HTERT RPE-1 (cell line): Measurements from ENCODE around the gene ZNF516.

ENCODE experiments used
- in situ Hi-C: fragments of 300-500 bp; cut with MboI; formaldehyde crosslinking; loops from 4 replicates; pipeline ENCODE4 v1.14.3; 2020; ENCODE audit warnings: low sequenced_read_pairs

Gene ZNF516

DNA sequence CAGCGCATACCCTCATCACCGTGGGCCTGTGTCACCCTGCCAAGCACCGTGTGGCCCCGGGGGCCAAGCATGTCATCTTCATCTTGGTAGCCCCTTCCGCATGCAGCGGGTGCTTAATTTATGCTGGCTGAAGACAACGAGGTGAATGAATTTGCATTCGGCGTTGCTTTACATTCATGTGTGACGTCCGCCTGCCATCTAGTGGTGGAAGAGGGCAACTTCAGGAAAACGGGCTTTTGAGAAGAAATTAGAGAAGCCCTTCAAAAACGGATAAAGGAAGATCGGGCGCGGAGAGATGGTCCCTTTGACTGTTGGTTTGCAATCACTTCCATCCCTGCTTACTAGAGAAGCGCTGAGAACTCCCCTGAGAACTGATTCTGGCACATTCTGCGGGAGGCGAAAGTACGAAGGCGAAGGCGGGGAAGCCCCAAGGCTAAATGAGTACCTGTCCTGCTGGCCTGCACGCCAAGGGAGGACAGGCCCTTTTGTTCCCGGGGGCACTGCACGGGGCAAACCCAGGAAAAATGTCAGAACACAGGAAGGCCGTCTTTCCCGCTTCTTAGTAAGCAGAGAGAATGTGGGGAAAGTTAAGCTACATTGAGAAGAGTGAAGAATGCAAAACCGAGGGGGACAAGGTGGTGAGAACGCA lies 145.9 kb downstream of the ZNF516 start:
- in situ Hi-C loops, result no loop called here

DNA sequence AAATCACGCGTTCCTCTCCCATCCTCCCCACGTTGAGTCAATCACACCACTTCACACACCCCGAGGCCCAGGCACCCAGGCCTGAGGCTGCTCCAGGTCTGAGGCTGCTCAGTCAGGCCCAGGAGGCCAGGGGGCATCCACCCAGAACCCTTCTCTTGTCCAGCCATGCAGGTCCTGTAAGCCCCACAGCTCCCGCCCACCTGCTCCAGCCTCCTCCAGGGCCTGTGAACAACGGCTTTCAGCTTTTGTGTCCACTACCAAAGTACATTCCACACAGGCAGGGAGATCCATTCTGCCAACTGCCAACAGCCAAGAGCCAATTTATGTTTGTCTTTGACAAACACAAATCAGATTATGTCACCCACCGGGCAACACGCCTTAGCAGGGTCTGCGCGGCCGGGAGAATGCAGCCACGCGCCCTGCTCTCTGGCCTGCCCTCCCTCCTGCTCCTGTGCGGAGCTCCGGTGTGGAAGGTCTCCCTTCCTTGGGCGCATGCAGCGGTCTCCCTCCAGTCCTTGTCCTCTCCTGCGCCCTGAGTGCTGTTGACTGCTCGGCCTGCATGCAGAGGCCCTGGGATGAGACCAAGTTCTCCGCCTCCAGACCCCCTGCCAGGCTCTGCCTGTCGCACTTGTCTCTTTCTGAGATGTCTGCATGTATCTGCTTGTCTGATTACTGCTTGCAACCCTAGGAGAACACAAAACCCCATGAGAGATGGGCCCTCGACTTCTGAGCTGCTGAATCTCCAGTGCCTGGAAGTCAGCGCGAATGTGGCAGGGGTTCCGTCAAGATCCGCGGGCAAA lies 146.6 kb downstream of the ZNF516 start:
- in situ Hi-C loops, result no loop called here

DNA sequence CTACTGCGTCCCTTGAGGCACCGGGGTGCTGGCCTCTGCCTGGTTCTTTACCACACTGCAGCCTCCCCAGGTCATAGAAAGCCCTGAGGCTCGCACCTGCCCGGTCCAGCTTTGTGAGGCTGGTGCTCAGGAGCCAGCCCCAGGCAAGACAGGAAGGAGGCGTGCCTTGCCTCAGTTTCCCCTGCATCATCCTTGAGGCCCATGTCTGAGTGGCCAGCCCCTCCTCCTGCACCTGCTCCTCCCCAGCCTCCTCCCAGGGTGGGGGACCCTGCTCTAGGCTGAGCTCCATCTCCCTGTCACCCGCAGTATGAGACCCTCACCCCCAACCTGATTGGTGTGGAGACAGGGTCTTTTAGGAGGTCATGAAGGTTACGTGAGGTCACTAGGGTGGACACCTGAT lies 147.7 kb downstream of the ZNF516 start:
- in situ Hi-C loops, result no loop called here

DNA sequence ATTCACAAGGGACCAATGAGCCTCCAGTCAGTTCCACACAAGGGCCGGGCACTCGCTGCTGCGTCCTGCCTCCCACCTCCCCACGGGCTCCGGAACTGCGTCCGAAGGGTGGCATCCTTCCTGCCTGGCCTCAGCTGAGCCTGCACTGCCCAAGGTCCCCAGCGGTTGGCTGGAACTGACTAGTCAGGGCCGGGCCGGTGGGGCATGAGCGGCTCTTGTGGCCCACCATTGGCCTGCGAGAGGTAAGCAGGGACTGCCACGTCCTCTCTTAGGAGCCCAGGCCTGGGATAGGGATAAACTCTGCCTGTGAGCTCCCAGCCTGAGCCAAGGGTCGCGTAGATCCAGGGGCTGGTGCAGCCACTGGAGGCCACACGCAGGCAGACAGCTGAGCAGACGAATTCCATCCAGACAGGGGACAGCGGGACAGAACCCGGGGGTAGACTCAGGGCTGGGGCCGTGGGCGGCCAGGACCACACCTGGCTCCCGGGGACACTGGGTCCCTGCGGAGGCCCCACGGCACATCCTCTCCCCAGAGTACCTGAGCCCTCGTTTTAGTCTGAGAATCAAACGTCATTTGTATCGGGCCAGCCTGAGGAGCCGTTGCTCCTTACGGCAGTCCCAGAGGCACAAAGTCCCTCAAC lies 148.4 kb downstream of the ZNF516 start:
- in situ Hi-C loops, result no loop called here

DNA sequence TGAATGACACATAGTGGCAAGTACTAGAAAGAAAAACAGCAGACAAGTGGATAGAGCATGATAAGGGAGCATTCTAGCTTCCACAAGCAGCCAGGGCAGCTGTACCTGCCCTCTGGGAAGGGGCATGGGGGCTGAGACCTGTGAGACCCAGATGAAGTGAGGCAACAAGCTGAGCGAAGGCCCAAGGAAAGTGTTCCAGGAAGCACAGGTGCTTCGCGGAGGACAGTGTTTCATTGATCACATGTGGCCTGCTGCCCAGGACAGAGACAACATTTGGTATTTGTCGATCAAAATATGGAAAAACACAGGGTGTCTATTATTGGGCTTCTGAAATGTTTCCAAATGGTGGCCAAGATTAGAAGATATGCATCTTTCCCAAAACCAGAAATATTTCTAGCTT lies 149.1 kb downstream of the ZNF516 start:
- in situ Hi-C loops, result no loop called here

DNA sequence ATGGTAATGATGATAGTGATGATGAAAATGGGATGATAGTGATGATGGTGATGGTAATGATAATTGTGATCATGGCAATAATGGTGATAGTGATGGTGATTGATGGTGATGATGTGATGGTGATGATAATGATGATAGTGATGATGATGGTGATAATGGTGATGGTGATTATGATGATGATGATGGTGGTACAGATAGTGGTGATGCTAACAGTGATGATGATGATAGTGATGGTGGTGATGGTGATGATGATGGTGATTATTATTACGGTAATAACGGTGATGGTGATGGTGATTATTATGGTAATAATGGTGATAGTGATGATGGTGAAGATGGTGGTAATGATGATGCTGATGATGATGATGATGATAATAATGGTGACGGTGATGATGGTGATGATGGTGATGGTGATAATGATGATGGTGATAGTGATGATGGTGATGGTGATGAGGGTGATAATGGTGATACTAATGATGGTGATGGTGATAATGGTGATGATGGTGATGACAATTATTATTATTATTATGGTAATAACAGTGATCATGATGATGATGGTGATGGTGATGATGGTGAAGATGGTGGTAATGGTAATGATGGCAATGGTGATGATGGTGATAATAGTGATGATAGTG lies 151.0 kb downstream of the ZNF516 start:
- in situ Hi-C loops, result no loop called here

DNA sequence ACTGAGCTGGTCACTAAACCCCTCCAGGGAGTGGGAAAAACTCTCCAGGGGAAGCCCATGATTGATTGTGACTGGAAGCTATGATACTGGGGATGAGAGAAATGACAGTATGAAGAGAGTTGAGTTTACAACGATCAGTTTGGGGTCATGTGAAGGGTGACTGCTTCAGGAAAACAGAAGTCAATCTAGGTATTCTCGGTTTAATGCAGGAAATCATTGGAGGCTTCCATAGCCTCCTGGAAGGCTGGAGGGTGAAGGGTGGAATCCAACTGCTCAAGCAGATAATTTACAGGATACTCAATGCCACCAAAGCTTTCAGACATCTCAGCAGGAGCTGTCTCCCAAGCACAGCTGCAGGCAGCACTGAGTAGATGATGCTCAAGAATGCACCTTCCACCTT lies 154.6 kb downstream of the ZNF516 start:
- in situ Hi-C loops, result no loop called here

DNA sequence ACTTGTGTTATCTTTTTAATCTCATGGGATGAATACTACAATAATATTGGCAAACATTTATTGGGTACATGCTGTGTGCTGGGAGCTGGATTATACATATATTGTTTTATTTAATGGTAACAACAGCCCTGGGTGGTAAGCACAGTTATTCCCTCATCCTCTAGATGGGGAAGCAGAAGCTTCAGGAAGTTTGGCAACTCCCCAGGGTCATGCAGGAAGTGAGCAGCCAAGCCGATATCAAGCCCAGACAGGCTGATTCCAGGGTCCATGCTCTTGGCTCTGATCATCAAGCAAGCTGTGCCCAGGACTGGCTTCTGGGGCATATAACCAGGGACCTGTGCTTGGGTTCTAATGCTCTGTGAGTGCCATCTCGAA lies 155.8 kb downstream of the ZNF516 start:
- in situ Hi-C loops, result no loop called here

DNA sequence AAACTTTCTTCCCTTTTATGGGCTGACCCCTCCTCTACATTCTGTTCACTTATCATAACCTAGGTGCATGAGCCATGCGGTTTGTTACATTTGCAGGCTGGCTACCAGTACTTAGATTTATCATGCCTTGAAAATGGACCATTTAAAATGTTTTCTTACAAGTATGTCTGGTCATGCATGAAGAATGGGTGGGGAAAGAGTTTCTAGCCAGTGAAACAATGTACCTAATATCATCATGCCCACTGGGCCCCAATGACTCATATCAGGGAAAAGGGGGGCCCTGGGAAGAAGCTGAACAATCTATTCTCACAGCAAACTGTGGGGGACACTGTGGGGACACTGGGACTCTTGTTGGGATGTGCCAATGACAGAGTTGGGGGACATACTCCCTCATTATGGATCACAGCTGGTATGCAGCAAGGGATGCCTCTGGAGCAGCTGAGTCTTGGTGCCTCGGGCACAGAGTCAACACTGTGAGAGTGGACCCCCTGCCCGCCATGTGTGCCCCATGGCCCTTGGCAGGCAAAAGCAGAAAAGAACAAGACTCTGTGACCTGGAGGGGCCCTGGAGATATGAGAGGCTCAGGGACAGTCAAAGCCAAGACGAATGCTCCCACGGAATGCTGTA lies 156.3 kb downstream of the ZNF516 start:
- in situ Hi-C loops, result no loop called here

DNA sequence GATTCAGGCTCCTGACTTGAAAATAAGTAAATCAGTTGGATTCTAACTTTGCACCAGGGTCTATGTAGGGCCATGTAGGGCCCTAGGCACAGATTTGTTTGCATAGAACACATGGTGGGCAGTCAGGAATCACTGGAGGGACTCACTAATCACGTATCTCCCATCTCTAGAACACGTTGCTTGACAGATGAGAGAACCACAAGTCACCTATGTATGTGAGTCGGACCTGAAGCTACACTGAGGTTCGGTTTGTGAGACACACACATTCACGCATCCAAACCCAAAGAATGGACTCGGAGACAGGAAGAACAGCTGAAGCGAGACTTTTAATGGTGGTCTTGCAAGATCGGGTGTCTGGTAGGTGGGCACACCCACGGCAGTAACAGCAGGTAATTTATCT lies 157.0 kb downstream of the ZNF516 start:
- in situ Hi-C loops, result no loop called here

DNA sequence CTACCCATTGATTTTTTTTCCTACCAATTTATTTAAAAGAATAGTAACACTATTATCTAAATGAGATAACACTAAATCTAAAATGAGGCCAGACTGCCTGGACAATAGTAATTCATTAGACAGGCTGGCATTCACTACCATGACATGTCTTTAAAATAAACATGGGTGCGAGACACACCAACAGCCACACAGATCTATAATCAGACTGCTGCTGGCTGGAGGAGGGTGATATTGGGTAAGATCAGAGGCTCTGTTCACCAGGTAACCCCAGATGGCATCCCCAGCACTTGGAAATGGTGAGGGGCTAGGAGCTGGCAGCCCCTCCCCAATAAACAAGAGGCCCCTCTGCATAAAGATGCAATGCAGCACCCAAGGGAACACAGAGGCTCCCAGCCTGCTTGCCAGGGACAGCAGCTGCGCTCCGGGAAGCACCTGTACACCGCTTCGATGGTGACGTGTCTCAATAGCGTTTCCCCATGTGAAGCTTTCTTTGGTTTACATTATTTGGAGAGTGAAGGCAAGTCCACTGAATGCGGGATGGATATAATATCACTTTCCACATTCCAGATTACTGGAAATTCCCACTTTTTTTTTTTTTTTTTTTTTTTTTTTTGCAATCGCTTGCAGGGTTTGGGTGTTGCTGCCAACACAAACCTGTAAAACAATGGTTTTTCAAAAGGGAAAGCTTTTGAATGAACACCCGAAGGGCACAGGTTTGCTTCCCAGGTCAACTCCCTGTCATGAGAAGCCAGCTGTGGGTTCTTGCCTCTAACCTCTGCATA lies 159.0 kb downstream of the ZNF516 start:
- in situ Hi-C loops, result no loop called here

DNA sequence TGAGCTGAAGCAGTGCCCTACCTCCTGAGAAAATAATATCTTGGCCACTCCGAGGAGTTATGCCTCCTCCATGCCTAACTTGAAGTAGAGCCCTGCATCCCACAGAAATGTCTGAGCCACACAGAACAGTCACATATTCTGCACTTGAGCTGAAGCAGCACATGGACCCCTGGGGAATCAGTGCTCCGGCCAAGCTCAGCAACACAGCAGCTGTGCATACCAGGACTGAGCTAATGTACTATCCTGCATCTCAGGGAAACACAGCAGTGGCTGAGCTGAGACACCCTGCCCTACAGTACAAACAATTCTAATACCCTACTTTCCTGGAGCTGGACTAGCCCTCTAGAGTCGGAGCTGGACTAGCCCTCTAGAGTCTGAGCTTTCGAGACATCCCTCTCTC lies 166.9 kb downstream of the ZNF516 start:
- in situ Hi-C loops, result no loop called here

DNA sequence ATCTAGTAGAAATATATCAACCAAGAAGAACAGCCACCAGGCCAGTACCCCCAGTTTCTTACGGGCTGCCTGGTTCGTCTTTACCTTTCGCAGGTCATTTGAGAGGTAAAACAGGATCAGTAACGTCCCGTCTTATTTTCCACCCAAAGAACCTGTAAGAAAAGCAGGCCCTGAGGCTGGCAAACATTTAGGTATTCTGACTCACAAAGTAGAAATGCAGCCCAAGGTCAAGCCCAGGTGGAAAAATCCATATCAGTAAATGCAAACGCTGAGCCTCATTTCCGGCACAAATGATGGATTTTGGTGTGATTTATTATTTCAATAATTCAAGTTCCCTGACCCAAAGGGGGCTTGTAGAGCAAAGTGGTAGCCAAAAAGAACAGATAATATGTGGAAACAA lies 171.2 kb downstream of the ZNF516 start:
- in situ Hi-C loops, result no loop called here

DNA sequence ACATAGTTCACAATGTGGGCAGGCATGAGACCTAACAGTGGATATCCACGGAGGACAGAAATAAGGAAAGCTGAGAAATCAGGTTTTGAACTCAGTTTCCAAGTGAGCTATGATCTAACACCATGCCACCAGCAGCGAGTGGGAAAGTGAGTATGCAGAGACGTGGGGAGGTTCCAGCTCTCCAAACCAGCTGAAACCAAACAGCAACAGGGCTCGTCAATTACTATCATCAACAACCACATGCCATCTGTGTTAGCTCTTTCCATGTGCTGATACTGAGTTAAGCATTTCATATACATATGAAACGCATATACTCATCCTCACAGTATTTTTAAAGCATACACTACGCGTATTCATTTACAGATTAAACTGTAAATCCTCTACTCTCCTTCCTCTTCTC lies 172.4 kb downstream of the ZNF516 start:
- in situ Hi-C loops, result no loop called here

DNA sequence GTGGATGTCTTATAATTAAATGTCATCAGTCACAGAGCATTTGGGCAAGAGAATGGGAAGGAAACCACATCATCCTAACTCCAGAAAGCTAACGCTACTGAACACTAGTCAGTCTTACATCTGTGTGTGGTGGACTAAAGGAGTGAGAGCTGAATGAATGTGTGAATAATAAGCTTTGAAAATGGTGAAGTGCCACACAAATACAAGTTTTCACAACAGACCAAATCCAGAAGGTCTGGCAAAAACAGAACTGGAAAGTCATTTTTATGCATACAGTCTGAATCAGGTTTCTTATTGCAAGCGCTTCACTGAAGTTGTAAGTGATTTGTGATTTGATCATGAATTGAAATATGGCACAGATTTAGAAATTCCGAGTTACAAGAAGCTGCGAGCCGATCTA lies 175.7 kb downstream of the ZNF516 start:
- in situ Hi-C loops, result no loop called here

DNA sequence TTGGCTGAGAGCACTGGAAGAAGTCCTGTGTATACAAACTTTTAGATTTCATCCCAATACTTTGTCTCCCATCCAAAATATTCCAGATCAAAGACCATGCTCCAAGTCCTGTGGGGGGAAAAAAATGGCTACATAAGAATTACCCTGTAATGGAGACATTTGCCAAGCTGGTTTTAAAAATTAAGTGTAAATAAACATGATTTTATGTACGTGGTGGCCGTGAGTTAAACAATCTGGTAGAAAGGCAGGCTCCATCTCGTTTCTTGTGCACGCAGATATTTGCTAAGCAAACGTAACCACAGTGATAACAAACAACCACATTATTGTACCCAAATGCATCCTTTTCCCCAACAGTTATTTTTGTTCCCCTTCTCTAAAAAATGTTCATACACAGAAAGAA lies 176.4 kb downstream of the ZNF516 start:
- in situ Hi-C loops, result no loop called here

DNA sequence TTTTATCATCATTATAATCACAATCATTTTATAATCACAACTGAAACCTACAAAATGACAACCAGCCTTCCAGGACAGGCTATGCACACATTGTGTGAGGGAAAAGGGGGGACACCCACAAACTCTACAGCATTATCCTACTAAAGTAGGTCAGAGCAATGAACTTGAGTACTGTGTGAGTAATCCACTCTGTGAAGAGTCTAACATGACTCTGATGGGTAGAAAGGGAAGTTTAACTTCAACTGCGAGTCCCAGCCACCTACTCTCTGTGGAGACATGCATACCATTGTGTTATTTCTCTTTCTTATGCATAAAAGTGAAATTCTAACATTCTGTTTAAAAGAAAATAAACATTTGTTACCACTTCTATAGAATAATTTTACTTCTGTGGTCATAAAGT lies 177.9 kb downstream of the ZNF516 start:
- in situ Hi-C loops, result no loop called here

DNA sequence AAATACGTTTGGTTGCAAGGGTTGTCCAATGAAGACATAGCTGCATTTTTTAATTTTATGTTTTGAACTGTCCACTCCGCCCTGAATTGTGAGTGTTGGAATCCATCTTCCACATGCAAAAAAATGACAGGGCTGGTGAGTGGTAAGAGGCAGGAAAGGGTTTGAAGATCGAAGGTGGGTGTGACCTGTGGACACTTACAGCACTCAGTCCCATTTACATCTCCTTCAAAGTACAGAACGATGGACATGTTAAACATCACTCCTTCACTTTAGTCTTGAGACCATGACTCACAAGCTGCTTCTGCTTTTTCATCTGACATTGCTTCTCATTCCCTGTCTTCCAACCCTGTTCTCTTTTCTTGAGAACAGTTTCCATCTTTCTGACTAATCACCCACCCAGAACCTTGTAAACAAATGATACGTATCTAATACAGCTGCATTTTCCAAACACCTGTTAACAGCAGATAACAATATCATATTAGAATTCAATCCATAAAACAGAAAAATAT lies 179.3 kb downstream of the ZNF516 start:
- in situ Hi-C loops, result no loop called here

DNA sequence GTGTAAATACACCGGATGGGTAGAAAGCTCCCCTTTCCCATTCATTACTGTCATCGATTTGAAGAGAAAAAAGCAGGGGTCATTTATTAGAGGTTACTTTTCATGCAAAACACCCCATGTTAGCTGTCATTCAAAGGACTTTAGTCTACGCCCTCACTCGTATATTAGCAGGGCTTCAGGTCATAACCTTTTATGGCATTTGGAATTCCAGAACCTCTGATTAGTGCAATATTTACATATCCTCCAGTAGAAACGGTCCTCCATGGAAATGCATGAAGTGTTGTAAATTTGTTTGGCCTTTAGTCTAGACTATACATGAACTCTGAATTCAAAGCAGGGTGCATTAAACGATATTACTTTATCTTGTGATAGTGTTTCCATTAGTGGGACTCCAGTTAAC lies 180.5 kb downstream of the ZNF516 start:
- in situ Hi-C loops, result no loop called here

DNA sequence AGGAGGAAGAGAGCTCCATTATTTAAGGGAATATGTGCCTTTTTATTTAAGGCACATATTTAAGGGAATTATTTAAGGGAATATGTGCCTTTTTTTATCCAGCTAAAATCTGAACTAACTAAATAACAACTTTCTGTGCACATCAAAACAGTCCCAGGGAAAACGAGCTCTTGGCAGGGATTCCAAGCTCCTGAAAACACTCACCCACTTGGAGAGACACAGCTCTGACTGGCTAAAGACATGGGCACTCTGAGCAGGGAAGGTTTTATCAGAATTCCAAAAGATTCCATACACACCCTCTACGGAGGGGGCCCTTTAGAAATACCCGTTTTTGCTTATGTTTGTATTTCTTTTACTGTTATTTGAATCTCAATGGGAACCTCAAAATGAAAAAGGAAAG lies 181.0 kb downstream of the ZNF516 start:
- in situ Hi-C loops, result no loop called here
